Femur (tissue), 1 donor: ENCODE measurements around the gene COLQ.
"Not testable (repeated sequence)": the region's sequence is repeated elsewhere in the genome, so short reads cannot be mapped to it uniquely, and the experiment has no call there.

Experiments used
- DNase-seq: peaks from one replicate; pipeline ENCODE4 v3.0.0-alpha.2; 2017

The COLQ gene

DNA sequence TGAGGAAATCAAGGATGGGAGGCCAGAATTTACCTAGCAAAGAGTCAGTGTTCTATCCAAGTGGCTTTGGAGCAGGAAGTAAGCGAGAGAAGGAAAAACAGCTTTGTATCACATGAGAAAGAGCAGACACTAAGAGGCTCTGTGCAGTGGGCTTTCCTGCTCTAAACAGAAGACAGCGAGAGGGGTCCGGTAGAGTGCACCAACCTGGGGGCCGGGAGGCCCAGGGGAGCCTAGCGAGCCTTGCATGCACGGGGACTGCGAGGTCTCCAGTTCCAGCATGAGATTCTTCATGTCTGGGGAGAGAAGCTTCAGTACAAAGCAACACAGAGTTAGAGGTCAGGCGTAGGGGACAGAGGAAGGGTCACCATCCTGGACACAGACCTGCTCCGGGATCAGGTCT lies 33.5 kb downstream of the COLQ start:
- DNase-seq, result no peak

DNA sequence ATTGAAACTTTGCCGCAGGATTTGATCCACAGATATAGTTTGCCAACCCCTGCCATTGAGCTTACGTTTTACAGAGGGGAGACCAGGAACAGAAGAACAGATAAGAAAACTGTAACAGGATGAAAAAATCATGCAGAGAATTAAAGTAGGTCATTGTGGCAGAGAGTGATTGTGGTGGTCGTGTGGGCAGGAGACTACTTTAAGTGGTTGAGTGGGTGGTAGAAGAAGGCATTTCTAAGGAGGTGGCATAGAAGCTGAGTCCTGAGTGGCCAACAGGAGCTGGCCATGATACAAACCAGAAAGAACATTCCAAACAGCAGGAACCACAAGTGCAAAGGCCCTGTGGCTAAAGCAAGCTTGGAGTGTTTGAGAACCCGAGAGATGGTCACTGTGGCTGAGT lies 34.5 kb downstream of the COLQ start:
- no peak for DNase-seq

DNA sequence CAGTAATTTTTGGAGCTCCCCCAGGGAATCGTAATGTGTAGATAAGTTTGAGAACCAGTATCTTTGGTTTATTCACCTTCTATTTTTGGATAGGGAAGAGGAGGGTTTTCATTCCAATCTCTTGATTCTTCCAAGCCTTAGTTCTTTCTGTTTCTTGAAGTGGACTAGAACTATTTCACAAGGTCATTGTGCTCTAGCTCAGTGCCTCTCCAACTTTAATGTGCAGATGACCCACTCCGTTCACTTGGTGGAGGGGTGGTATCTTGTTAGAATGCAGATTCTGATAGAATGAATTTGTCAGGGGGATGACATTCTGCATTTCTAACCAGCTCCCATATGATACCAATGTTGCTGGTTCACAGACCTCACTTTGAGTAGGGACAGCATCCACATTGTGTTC lies 35.5 kb downstream of the COLQ start:
- no peak for DNase-seq

DNA sequence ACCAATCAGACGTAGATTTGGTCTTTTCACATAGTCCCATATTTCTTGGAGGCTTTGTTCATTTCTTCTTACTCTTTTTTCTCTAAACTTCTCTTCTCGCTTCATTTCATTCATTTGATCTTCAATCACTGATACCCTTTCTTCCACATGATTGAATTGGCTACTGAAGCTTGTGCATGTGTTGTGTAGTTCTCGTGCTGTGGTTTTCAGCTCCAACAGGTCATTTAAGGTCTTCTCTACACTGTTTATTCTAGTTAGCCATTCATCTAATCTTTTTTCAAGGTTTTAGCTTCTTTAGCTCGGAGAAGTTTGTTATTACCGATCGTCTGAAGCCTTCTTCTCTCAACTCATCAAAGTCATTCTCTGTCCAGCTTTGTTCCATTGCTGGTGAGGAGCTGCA lies 37.0 kb downstream of the COLQ start:
- DNase-seq, result not testable (repeated sequence)

DNA sequence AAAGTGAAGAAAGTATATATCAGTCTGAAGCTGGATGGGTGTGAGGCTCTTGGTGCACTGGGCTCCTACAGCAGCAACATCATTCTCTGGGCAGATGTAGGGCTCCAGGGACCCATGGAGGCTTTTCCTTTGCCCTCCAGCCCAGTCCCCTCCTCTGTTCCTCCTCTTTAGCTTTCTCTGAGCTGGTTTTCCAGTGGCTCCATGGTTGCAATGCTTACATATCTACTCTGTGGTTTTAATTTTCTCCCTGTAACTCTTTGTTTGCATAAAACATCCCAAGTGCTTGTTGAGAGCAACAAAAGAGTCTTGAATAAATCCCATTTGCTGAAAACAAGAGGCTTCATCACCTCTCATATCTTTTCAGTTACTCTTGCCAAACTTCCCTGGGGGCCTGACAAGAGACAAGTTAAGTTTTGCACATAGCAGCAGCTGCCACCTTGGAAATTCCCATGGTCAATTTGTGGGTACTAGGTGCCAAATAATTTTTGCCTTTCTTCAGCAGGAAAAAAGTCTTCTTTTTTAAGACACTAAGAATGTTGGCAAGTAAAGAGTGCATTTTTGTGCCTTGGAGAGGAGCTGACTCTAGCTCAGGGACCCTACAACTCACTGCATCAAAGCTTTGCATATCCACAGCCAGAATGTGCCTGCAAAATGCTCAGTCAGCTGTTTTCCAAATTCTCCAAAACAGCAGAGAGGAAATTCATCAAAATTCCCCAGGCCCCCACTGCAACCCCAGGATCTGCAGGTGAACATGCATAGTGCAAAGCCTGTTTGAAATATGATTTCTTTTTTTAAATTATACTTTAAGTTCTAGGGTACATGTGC lies 41.9 kb downstream of the COLQ start:
- DNase-seq, result no peak

DNA sequence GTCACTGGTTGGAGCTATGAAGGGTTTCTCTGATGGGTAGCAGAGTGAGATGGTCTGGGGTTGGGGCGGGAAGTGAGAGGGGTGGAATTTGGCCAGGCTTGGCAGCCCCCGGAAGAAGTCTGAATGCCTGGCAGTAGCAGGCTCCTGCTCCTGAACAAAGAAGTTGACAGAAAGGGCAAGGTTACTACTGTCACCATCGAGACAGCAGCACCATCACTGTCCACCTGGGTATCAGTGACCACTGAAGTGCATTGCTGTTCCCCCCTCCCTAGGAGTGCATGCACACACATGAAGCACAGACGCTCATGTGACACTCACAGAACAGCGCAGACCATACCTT lies 42.9 kb downstream of the COLQ start:
- no peak for DNase-seq

DNA sequence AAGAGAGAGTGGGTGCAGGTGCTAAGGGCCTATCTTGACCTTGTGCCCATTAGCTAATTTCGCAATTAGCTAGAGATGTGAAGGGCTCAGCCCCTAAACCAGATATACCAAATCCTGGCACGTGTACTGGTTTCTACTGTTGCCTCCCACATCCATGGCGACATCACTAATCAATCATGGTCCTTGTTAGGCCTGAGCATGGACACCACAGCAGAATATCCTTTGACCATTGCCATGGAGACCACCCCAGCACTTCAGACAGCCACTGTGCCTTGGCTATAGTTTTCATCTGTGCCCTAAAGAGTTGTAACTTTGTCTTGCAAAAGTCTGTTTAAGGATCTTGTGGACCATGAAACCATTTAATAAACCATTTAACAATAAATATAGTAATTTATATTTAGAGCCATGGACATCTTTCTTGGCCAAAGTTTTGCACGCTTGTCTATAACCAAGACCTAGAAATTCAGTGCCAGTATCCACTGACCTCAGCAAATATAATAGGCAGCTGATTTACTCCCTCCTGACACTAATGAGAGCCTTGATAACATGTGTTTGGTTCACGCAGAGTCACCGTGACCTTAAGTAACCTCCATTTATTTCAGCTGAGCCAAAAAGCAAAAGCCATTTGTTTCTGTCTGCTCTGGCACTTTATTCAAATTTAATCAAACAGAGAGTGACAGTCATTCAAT lies 43.4 kb downstream of the COLQ start:
- no peak for DNase-seq

DNA sequence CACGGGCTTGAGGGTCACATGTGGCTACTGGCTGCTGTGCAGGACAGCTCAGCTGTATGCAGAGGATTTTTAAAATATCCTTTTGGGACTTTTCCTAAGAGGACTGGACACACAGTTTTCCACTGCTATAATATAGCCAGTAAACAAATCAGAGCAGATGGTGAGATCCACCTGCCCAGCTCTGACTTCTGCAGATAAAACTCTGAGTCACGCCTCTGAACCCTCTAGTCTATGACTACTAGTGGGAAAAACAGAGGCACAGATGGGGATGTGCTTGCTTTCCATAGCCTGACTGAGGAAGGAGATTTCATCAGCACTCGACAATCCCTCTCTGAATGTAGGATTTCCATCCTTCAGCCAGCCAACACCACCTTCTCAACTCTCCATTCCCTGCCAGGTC lies 45.1 kb downstream of the COLQ start:
- no peak for DNase-seq

DNA sequence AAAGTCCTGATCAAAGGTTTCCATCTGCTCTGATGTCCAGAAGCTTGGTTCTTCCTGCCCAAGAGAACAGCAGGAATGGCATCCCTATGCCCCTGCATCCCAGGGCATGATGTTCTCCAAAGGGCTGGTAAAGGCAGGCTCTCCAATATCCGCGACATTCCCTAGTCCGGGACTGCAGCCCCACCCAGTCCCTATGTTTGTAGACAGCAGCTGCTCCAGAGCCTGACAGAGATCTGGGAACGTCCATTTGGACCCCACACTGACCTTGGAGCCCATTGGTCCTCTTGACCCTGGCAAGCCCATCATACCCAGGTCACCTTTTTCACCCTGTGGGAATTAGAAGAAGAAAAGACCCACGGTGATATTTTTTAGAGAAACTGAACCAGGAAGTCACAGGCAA lies 46.3 kb downstream of the COLQ start:
- DNase-seq, result no peak

DNA sequence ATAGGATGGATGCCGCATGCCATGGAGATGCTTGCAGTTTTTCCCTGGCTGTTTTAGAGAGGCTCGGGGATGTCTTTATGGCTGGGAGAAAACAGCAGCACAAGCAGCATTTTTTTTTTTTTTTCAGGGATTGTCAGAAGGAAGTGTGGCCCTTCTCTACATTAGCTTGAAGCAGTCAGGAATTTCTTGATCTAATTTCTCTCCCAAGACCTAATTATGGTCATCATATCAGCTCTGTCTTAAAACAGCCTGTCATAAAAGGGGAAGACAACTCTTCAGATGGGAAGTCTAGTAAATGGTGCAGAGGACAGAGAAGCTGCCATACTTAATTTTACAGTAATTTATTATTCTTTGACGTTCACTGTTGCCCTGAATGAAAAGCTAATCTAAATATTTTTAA lies 49.6 kb downstream of the COLQ start:
- DNase-seq, result no peak

DNA sequence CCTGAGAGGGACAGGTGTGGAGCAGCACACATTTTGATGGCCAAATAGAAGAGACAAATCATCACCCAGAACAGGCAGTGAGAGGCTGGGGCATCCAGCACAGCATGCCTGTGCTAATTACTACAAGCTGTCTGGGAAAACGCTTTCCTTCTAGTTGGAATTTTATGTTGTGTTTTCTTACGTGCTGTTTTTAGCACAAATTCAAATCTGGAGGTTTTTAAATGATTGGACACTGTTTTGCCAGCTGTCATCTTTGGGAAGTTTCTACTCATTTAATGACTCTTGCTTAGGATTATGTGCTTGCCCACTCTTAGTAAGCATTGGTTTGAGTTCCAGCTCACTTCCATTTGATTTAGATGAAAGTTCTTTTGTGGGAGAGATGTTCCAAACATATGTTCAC lies 50.7 kb downstream of the COLQ start:
- no peak for DNase-seq

DNA sequence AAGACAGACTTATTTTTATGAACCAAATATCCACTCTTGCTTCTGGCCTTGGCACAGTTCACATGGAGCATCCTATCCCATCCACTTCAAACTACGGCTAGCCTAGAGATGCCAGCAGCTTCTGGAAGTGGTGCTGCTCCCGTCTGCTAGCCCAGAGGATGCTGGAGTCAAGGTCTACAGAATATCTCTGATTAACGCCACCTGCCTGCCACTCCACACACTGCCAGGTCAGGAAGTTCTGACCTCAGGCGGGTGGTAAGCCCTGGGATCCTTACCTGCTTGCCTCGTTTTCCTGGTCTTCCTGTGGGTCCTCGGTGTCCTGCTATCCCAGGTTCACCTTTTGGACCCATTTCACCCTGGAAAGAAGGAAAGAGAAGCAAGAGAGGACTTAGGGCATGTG lies 51.2 kb downstream of the COLQ start:
- no peak for DNase-seq

DNA sequence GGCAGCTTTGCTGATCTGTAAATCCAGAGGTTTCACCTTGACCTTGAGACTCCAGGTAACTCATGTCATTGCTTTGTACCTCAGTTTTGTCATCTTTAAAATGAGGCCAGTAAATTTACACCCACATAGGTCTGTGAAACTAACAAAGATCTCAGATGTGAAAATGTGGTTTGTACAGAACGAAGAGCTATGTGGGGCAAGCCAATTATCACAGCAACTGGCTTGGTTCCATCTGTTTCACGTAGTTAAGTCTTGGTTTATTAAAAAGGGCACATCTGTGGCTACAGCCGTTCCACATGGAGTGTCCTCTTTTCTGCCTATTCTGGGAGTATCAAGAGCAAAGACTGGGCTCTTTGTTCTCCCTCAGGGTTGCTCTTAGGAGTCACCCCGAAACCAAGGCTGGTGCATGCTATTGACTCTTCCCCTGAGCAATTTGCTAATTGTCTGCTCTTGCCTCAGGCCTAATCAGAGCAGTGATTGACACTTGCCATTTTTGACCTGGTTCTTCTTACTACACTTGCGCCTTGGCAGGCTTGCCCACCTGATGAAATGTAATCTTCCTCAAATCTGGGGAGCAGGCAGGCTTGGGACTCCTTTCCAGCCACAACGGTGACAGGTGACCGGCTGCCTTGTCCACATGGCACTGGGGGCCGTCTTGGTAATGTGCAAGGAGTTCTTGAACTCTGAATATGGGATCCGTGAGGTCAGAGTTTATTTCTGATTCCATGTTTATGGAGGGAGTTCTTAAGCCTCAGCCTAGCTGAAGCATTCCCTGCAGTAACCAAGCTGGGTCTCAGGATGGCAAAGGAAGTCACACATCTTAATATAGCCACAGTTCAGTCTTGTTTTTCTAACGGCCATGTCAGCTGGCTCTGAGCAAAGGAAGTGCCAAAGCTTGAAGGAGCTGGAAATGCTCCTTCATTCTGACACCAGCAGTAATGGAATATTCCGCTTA lies 54.0 kb downstream of the COLQ start:
- no peak for DNase-seq

DNA sequence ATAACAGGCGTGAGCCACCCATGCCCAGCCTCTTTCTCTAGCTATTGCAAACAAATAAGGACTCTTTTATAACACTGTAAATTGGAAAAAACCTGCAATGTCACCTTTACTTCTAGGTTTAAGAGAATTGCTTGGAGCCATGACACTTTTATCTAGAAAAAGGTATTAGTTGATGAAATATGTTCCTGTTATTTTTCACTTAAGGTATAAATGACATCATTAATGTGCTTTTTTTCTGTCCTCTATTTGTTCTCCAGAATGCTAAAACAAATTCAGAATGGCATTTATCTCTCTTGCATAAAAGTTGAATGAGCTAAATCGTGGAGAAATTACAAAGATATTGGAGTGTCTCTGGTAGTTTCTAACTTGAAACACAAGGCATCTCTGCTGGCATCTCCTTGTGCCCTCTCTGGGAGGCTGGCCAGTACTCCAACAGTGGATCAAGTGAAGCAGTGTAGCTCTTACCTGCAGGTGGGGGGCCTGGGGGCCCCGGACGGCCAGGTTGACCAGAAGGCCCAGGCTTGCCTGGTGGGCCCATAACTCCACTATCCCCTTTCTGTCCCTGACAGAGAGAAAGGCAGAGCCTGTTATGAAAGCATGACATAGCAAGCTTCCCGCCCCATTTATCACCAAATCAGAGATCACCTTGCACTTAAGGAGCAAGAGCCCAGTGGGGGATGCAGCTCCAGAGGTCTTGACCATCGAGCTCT lies 55.5 kb downstream of the COLQ start:
- no peak for DNase-seq

DNA sequence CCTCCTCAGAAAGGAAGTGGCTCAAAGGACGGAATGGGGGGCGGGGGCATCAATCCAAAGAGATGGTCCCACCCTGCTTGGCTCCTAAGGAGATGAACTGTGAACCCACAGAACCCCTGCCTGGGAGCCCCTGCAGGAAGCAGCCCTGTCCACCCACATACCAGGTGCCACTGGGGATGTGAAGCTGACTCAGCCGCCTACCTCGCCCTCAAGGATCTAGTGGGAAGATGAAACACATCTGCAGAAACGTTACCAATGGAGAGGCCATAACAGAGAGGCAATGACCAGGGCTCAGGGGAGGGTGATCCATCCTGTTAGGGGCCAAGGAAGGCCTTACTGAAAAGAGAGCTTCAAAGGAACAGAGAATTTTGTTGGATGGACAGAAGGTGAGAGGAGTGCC lies 59.1 kb downstream of the COLQ start:
- DNase-seq, result no peak

DNA sequence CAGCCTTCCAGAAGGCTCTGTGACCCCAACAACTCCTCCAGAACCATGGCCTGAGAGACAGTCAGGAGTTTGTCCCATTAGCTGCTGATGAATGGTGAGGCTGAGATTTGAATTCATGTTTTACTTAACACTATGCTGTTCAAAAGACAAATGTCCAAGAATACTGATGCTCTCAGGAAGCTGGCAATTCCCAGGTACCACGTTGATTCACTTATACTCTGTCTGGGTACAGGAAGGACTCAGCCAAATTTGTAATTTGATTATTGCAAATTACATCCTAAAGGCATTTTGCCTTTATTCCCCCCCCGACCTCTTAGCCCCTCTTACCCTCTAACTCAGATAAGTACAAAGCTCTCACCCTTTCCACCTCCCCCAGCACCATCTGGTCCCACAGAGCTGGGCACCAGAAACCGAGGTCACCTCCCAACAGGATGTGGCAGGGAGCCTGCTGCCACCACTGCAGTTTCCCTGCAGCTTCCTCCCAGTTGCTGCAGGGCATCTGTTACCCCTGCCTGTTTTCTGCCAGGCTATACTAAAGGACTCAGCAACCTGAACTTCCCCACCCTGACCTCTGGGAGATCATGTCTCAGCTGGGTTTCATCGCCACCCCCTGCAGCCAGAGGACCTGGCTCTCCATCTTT lies 60.5 kb downstream of the COLQ start:
- peak; percentile 36 for DNase-seq

DNA sequence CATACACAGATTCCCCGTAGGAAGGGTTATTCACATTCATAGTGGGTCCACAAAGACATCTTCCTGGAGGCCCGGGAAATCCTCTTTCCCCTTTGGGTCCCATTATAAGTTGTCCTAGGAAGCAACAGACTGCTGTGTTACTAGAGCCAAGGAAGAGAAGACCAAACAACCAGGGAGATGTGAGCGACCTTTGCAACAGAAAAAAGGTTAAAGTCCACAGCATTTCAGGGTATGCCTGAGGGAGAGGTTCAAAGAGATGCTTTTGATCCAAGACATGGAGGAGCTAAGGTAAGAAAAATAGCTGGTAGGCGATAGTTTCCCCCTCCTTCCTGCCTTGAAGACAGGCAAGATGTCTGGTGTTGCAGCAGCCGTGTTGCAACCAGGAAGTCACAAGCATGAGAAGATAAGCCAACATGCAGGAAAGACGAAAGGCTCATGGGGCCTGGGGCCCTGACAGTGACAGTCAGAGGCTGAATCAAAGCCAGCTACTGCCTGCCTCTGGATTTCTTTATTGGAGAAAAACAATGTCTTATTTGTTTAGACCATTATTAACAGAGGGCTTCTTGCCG lies 63.2 kb downstream of the COLQ start:
- DNase-seq, result no peak

DNA sequence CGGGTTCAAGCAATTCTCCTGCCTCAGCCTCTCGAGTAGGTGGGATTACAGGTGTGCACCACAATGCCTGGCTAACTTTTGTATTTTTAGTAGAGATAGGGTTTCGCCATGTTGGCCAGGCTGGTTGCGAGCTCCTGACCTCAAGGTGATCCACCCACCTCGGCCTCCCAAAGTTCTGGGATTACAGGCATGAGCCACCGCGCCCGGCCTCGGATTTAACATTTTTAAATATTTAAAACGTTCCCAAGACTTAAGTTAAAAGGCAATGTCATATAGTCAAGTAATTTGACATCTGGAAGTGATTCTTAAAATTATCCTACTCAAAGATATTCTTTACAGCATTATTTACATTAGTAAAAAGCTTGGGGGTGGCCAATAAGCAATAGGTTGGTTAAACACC lies 64.6 kb downstream of the COLQ start:
- not testable (repeated sequence) for DNase-seq

DNA sequence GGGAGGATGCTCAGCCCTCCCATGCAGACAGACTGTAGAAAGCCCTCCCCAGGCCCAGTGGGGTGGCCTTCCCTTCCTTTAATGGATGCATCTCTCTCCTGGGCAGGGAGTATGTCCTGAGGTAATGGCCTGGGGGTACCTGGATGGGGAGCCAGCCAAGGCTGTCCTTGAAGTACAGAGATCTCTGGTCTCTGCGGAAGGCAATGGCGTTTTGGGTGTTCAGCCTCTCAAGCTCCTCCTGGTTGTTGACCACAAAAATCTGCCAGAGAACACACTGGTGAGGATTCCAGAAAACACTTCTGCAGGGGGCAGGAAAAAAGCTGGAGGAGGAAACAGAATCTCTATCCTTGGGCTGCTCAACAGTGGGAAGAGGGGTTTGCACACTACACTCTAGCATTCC lies 65.2 kb downstream of the COLQ start:
- no peak for DNase-seq

DNA sequence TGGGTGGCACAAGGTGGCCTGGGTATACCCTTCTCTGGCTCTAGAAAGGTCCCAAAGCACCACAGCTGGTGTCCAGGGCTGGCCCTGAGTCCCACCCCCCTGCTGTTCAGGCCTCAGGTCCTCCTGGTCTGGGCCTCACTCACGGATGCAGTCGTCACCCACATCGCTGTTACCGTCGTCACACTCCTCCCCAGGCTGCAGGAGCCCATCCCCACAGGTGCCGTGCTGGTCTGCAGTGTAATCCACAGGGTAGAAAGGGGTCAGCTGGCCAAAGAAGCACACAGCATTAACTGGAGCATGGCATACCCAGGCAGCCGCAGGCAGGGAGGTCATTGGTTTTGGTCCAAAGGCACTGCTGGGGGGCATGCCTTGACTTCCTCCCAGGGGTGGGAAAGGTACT lies 65.8 kb downstream of the COLQ start:
- no peak for DNase-seq

DNA sequence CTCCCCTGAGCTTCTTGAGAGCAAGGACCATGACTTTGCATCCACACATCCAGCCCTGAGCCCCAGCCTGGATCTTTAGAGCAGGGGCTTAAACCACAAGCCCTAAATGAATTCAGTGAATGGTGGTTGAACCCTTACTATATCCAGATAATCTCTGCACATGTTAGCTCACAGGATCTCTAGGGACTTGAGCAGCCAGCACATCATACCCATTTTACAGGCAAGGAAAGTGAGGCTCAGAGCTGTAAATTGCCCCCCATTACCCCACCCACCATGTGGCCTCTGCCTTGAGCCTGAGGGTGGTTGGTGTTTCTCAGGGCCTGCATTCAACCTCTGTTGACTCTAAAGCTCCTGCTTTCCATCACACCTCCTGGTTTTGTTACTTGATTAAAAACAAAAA lies 66.5 kb downstream of the COLQ start:
- no peak for DNase-seq

DNA sequence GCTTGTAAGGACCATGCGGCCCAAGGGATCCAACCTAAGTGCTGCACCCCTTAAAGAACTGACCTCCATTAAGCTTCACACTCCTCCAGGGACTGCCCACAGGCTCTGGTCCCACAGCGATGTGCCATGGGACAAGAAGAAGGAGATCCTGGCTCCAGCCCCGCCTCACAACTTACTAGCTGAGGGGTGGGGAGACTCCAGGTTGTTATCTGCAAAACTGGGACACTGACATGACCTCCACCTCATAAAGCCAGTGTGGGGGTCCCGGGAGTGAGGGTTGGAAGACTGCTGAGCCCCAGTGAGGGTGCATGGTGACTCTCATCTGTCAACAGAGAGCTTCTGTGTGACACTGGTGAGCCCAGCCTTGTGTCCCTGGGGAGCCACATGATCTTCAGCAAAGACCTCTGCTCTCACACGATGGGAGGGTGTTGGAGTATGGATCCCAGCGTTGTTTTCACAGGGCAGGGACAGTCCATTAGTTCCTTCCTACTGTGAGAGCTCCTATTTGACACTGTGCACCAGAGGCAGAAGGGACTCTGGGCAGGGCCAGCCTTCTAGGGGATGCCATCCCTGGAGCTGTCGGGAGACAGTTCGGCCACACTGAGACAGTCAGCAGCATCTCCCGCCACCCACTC lies 67.4 kb downstream of the COLQ start:
- no peak for DNase-seq
